Neural cell (in vitro differentiated cells): Measurements from ENCODE around the gene KLHDC8A. TPM values are rescaled to one million over a fixed set of nuclear protein-coding genes. Genes with fewer than 3 reads are reported as not detected.

Source experiments
- H2AFZ ChIP-seq: fragments of 200-600, 300-800 bp; sonication (generic), shearing (Covaris generic); 2 replicates; pipeline ENCODE4 v1.6.0; 2014; ENCODE audit warnings: low read depth, mild to moderate bottlenecking, antibody characterized with exemption, low read length, moderate library complexity
- H3F3A ChIP-seq: fragments of 200-600 bp; shearing (Covaris generic); 2 replicates; pipeline ENCODE4 v1.6.1; 2016; ENCODE audit warnings: mild to moderate bottlenecking, moderate library complexity, mixed read lengths, antibody characterized with exemption, low read length; ENCODE audit not compliant: insufficient read depth, poor library complexity, severe bottlenecking
- H3K27ac ChIP-seq: fragments of 200-600, 300-800 bp; sonication (generic), shearing (Covaris generic); 2 replicates; pipeline ENCODE4 v1.5.1; 2014; ENCODE audit warnings: mild to moderate bottlenecking, low read length, moderate library complexity
- H3K27me3 ChIP-seq: fragments of 300-800, 200-600 bp; sonication (generic), shearing (Covaris generic); 2 replicates; pipeline ENCODE4 v1.6.0; 2014; ENCODE audit warnings: mild to moderate bottlenecking, low read depth, low read length, moderate library complexity; ENCODE audit not compliant: insufficient read depth
- H3K36me3 ChIP-seq: fragments of 300-800, 200-600 bp; sonication (generic), shearing (Covaris generic); 2 replicates; pipeline ENCODE4 v1.5.1; 2014; ENCODE audit warnings: mild to moderate bottlenecking, antibody characterized with exemption, low read length, moderate library complexity; ENCODE audit not compliant: insufficient read depth
- H3K4me2 ChIP-seq: fragments of 300-800, 200-600 bp; sonication (generic), shearing (Covaris generic); 2 replicates; pipeline ENCODE4 v1.6.0; 2014; ENCODE audit warnings: mild to moderate bottlenecking, low read length
- H3K4me3 ChIP-seq: fragments of 300-800, 200-600 bp; sonication (generic), shearing (Covaris generic); 2 replicates; pipeline ENCODE4 v1.5.1; 2014; ENCODE audit warnings: mild to moderate bottlenecking, low read length, moderate library complexity
- H3K79me2 ChIP-seq: fragments of 200-600 bp; shearing (Covaris generic); replicated peaks from 2 replicates; pipeline ENCODE4 v1.6.0; 2014; ENCODE audit warnings: mild to moderate bottlenecking, low read length, moderate library complexity; ENCODE audit not compliant: insufficient read depth
- H3K9ac ChIP-seq: fragments of 300-800, 200-600 bp; sonication (generic), shearing (Covaris generic); 2 replicates; pipeline ENCODE4 v1.6.1; 2016; ENCODE audit warnings: mild to moderate bottlenecking, low read length, mixed read lengths
- H3K9me2 ChIP-seq: fragments of 200-600 bp; shearing (Covaris generic); 2 replicates; pipeline ENCODE4 v1.6.1; 2016; ENCODE audit warnings: mild to moderate bottlenecking, low read length, mixed read lengths; ENCODE audit not compliant: insufficient read depth
- H3K9me3 ChIP-seq: fragments of 200-600, 300-800 bp; sonication (generic), shearing (Covaris generic); 2 replicates; pipeline ENCODE4 v1.6.1; 2016; ENCODE audit warnings: mild to moderate bottlenecking, mixed run types, low read length, moderate library complexity, mixed read lengths
- H4K20me1 ChIP-seq: fragments of 200-600 bp; shearing (Covaris generic); 2 replicates; pipeline ENCODE4 v1.6.1; 2016; ENCODE audit warnings: mild to moderate bottlenecking, mixed run types; ENCODE audit not compliant: insufficient read depth
- EP300 ChIP-seq: fragments of 450-650 bp; conservative IDR thresholded peaks from 2 replicates; pipeline ENCODE4 v1.6.1; 2014; ENCODE audit warnings: antibody characterized with exemption, mild to moderate bottlenecking, moderate library complexity; ENCODE audit not compliant: poor library complexity, severe bottlenecking
- EZH2 ChIP-seq: fragments of 200-600, 300-800 bp; shearing (Covaris generic), sonication (generic); IDR thresholded peaks from 2 replicates; pipeline ENCODE4 v1.6.1; 2014; ENCODE audit warnings: antibody characterized with exemption, low read length, borderline replicate concordance, mild to moderate bottlenecking; ENCODE audit not compliant: insufficient read depth, poor library complexity, severe bottlenecking
- MXI1 ChIP-seq: fragments of 450-650 bp; conservative IDR thresholded peaks from 2 replicates; pipeline ENCODE4 v1.6.1; 2014; ENCODE audit warnings: antibody characterized with exemption, mild to moderate bottlenecking; ENCODE audit not compliant: poor library complexity, severe bottlenecking
- POLR2AphosphoS5 ChIP-seq: IDR thresholded peaks from 2 replicates; pipeline ENCODE4 v1.6.1; 2012
- RAD21 ChIP-seq: fragments of 450-650 bp; conservative IDR thresholded peaks from 2 replicates; pipeline ENCODE4 v1.6.1; 2014; ENCODE audit warnings: antibody characterized with exemption, mild to moderate bottlenecking, moderate library complexity
- SMC3 ChIP-seq: fragments of 450-650 bp; conservative IDR thresholded peaks from 2 replicates; pipeline ENCODE4 v1.6.1; 2014; ENCODE audit warnings: antibody characterized with exemption, mild to moderate bottlenecking, moderate library complexity; ENCODE audit not compliant: poor library complexity
- TAF1 ChIP-seq: IDR thresholded peaks from 2 replicates; pipeline ENCODE4 v1.6.1; 2012; ENCODE audit warnings: low read depth
- polyA plus RNA-seq: library from polyadenylated mRNA; depleted of rRNA; stranded (reverse); fragments of >200 nt; gene quantifications from 2 replicates; pipeline ENCODE4 v1.2.3, GENCODE V29; 2014
- TF ChIP-seq, protein P1 (sequence below): IDR thresholded peaks from 2 replicates; pipeline ENCODE4 v1.6.1; 2012; ENCODE audit warnings: borderline replicate concordance
- TF ChIP-seq, protein P2 (sequence below): fragments of 450-650 bp; IDR thresholded peaks from 2 replicates; pipeline ENCODE4 v1.5.1; 2014; ENCODE audit warnings: antibody characterized with exemption, mild to moderate bottlenecking, moderate library complexity; ENCODE audit not compliant: poor library complexity, severe bottlenecking

The KLHDC8A gene
- polyA plus RNA-seq, 1 donor from 2014 or later, result 7.7 TPM

DNA sequence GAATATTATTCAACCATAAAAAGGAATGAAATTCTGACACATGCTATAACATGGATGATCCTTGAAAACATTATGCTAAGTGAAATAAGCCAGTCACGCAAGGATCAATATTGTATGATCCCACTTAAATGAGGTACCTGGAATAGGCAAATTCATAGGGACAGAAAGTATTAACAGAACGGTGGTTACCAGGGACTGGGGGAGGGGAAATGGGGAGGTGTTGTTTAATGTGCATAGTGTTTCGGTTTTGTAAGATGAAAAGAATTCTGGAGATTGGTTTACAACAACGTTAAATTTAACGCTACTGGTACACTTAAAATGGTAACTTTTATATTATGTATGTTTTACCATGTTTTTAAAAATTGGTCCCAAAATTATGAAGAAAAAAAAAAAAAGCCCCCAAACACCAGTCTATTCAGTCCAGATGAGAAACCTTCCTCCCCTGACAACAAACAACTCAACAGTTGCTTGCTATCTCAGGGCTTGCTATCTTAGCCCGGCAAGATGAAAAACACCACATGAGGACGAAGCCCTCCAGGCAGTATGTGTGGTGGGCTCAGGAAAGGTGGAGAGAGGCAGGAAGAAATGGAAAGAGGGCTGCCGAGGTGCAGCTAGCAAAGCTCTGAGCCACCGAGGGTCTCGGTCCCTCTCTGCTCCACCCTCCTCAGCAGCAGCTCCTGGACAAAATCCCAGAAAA is 43.7 kb downstream of the KLHDC8A start:
- Histone ChIP-seq H3K79me2 (peaks cover 79% of the 10 kb centered on the region), H4K20me1 (no peaks in the 10 kb centered on the region), H3K9me2 (no peaks in the 10 kb centered on the region), H3K4me2 (peak overlapping the region; percentile 64), H3K27me3 (no peaks in the 10 kb centered on the region), H3F3A (peaks cover 17% of the 10 kb centered on the region), H3K9me3 (no peaks in the 10 kb centered on the region), H3K36me3 (no peaks in the 10 kb centered on the region), H2AFZ (peak overlapping the region; percentile 89), H3K27ac (peak overlapping the region; percentile 96), H3K9ac (peak overlapping the region; percentile 85), H3K4me3 (peak overlapping the region; percentile 58)
- TF ChIP-seq, protein P1, sequence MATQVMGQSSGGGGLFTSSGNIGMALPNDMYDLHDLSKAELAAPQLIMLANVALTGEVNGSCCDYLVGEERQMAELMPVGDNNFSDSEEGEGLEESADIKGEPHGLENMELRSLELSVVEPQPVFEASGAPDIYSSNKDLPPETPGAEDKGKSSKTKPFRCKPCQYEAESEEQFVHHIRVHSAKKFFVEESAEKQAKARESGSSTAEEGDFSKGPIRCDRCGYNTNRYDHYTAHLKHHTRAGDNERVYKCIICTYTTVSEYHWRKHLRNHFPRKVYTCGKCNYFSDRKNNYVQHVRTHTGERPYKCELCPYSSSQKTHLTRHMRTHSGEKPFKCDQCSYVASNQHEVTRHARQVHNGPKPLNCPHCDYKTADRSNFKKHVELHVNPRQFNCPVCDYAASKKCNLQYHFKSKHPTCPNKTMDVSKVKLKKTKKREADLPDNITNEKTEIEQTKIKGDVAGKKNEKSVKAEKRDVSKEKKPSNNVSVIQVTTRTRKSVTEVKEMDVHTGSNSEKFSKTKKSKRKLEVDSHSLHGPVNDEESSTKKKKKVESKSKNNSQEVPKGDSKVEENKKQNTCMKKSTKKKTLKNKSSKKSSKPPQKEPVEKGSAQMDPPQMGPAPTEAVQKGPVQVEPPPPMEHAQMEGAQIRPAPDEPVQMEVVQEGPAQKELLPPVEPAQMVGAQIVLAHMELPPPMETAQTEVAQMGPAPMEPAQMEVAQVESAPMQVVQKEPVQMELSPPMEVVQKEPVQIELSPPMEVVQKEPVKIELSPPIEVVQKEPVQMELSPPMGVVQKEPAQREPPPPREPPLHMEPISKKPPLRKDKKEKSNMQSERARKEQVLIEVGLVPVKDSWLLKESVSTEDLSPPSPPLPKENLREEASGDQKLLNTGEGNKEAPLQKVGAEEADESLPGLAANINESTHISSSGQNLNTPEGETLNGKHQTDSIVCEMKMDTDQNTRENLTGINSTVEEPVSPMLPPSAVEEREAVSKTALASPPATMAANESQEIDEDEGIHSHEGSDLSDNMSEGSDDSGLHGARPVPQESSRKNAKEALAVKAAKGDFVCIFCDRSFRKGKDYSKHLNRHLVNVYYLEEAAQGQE, result no peak
- no peak for TF ChIP-seq MXI1
- TF ChIP-seq TAF1, result no peak
- no peak for TF ChIP-seq SMC3
- no peak for TF ChIP-seq EZH2
- no peak for TF ChIP-seq RAD21
- no peak for TF ChIP-seq POLR2AphosphoS5
- TF ChIP-seq, protein P2, sequence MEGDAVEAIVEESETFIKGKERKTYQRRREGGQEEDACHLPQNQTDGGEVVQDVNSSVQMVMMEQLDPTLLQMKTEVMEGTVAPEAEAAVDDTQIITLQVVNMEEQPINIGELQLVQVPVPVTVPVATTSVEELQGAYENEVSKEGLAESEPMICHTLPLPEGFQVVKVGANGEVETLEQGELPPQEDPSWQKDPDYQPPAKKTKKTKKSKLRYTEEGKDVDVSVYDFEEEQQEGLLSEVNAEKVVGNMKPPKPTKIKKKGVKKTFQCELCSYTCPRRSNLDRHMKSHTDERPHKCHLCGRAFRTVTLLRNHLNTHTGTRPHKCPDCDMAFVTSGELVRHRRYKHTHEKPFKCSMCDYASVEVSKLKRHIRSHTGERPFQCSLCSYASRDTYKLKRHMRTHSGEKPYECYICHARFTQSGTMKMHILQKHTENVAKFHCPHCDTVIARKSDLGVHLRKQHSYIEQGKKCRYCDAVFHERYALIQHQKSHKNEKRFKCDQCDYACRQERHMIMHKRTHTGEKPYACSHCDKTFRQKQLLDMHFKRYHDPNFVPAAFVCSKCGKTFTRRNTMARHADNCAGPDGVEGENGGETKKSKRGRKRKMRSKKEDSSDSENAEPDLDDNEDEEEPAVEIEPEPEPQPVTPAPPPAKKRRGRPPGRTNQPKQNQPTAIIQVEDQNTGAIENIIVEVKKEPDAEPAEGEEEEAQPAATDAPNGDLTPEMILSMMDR, result no peak
- TF ChIP-seq EP300, result no peak

DNA sequence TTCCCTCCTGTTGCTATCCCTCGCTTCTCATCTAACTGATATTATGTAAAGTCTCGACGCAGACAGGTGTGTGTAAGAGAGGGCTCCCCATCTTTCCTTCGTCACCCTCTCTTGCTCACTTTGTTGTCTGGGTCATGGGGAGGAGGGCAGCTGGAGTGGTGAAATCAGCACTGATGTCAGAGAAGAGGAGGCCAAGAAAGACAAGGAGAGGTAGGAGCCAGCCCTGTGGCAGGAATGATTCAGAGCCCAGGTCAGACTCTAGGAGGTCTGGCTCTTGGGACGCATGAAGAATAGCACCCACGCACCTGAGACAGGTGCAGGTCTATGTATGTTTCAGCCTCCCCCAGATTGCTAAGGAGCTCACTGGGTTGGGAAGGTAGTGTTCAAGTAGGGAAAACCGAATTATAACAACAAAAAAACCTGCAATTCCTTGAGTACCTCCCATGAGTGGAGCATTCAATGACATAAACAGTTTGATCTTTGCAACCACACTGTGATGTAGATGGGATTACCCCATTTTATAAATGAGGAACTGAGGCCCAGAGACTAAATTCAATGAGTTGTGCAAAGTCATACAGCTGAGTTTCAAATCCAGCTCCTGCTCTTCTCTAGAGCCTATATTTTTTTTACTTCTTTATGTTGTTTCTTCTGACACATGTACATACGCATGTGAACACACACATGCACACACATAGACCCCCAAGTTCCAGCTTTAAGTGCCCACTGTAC is 45.6 kb downstream of the KLHDC8A start:
- H3K36me3 ChIP-seq, result no peaks in the 10 kb centered on the region
- TF ChIP-seq EP300 (no peak), MXI1 (no peak), RAD21 (no peak)
- TF ChIP-seq, protein P1, result no peak
- no peaks in the 10 kb centered on the region for H3K9me2 ChIP-seq
- H3K79me2 ChIP-seq, result peaks cover 60% of the 10 kb centered on the region
- H4K20me1 ChIP-seq, result no peaks in the 10 kb centered on the region
- H3K9me3 ChIP-seq, result no peaks in the 10 kb centered on the region
- H3K4me2 ChIP-seq, result no peak overlapping the region
- no peaks in the 10 kb centered on the region for H3K27me3 ChIP-seq
- H3F3A ChIP-seq, result peaks cover 17% of the 10 kb centered on the region
- no peak overlapping the region for H3K4me3 ChIP-seq
- no peak overlapping the region for H3K9ac ChIP-seq
- H3K27ac ChIP-seq, result no peak overlapping the region
- no peak overlapping the region for H2AFZ ChIP-seq
